Omental fat pad (tissue), 4 donors: Measurements from ENCODE around the gene TNFRSF21. TPM values are rescaled to one million over a fixed set of nuclear protein-coding genes. Genes with fewer than 3 reads are reported as not detected.
"Not testable (repeated sequence)": the region's sequence is repeated elsewhere in the genome, so short reads cannot be mapped to it uniquely, and the experiment has no call there.

Source experiments
- ATAC-seq: fragments of 150-250 bp; one replicate; pipeline ENCODE4 v1.9.1; 2016; ENCODE audit warnings: mild to moderate bottlenecking, moderate library complexity; ENCODE audit not compliant: low FRiP score
- DNase-seq: peaks from one replicate; pipeline ENCODE4 v3.0.0-alpha.2; 2019; ENCODE audit warnings: low spot score
- total RNA-seq, 4 donors: library from RNA; depleted of rRNA; stranded (reverse); fragments of >200 nt; gene quantifications; one replicate each; pipeline ENCODE4 v1.1.0, GENCODE V29; 2016
- TF ChIP-seq, protein P1 (sequence below), 3 donors: fragments of 450-650 bp; IDR thresholded peaks; one replicate each; pipeline ENCODE4 v1.5.1; 2016 to 2017; ENCODE audit warnings: antibody characterized with exemption in 3 of 3, mild to moderate bottlenecking in 3 of 3, moderate library complexity in 2 of 3

TNFRSF21 gene
- total RNA-seq, 4 donors from 2014 or later, result 43.3 to 72.4 (median 64.9) TPM

DNA sequence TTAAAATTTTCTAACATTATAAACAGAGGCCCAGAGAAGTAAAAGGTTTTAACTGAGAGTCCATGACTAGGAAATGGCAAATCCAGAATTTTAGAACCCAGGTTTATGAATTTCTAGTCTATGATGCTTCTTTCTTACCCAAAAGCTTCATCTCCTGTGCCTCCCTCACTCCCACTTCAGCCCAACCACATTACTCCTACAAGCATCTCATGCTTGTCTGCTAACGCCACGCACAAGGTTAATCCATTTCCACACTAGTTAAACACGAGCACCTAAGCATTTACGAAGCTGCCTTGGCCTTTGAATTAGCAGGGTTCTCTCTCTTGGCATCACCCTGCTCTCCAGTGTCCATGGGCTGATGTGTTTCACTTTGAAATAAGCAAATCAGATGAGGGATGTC is 32.0 kb downstream of the TNFRSF21 start:
- DNase-seq, result no peak
- TF ChIP-seq, protein P1, sequence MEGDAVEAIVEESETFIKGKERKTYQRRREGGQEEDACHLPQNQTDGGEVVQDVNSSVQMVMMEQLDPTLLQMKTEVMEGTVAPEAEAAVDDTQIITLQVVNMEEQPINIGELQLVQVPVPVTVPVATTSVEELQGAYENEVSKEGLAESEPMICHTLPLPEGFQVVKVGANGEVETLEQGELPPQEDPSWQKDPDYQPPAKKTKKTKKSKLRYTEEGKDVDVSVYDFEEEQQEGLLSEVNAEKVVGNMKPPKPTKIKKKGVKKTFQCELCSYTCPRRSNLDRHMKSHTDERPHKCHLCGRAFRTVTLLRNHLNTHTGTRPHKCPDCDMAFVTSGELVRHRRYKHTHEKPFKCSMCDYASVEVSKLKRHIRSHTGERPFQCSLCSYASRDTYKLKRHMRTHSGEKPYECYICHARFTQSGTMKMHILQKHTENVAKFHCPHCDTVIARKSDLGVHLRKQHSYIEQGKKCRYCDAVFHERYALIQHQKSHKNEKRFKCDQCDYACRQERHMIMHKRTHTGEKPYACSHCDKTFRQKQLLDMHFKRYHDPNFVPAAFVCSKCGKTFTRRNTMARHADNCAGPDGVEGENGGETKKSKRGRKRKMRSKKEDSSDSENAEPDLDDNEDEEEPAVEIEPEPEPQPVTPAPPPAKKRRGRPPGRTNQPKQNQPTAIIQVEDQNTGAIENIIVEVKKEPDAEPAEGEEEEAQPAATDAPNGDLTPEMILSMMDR (IDR thresholded peaks at IDR 0.05), result no peak
- no peak for ATAC-seq

DNA sequence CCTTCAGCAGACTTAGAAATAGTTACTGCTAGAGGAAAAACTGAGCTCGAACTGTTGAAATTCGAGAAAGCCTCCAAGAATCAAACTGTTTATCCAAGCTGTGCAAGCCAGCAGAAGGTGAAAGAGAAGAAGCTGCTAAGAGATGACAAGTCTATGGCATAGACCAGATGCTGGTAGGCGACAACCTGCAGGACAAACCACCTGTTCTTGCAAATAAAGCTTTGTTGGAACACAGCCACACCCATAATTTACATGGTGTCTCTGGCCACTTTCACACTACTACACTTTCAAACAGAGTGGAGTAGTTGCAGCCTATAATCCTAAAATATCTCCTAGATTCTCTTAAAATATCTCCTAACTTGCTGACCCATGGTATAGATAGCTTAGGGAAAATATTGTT is 33.3 kb downstream of the TNFRSF21 start:
- no peak for ATAC-seq
- TF ChIP-seq, protein P1 (IDR thresholded peaks at IDR 0.05), result no peak

DNA sequence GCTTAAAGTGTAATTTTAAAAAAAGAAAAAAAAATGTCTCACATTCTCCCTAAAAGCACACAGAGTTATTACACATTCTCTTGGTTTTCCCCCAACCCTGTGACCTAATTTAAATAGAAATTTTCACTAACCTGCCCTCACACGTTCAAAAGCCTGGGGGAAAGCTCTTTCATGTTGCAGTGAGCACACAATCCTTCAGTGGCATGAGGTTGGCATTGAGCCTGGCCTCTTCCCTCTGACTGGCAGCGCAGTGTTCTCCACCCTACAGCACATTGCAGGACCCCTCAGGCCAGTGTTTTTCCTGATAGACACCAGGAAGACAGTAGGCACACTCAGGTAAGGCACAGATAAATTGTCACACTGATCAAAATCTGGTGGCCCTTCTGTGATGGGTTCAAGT is 34.1 kb downstream of the TNFRSF21 start:
- ATAC-seq (no peak), DNase-seq (no peak)
- TF ChIP-seq, protein P1 (IDR thresholded peaks at IDR 0.05), result no peak

More for the DNA sequence above, 33.3 kb downstream of the TNFRSF21 start:
- DNase-seq, result no peak

DNA sequence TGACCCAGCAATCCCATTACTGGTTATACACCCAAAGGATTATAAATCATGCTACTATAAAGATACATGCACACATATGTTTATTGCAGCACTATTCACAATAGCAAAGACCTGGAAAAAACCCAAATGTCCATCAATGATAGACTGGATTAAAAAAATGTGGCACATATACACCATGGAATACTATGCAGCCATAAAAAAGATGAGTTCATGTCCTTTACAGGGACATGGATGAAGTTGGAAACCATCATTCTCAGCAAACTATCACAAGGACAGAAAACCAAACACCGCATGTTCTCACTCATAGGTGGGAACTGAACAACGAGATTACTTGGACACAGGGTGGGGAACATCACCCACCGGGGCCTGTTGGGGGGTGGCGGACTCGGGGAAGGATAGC is 34.6 kb downstream of the TNFRSF21 start:
- DNase-seq, ATAC-seq: not testable (repeated sequence)

DNA sequence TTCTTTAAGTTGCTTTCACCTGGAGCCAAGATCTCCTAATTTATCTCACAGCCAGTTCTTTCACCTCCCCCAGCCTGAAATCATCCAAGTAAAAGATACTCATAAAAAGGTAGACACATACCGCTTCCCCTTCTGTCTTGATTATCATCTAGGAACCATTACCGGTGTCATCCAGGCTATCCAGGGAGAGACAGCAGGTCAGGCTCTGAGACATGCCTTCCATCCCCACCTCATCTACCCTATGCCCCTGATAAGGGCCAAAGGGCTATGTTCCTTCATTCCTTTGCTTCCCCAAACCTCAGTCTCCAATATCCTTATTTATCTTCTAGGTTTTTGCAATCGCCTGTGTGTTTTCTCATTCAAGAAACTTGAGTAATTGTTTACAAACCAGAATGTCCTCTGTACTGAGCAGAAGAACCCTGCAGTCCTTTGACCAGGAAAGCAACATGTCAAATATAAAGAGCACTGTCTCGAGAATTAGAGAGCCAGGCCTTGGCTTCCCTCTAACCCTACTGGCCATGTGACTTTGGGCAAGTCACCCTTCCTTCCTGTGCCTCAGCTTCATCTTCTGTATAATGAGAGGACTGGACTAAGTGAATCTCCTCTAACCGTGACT is 41.0 kb downstream of the TNFRSF21 start:
- ATAC-seq, result no peak
- TF ChIP-seq, protein P1 (IDR thresholded peaks at IDR 0.05), result no peak
- no peak for DNase-seq

DNA sequence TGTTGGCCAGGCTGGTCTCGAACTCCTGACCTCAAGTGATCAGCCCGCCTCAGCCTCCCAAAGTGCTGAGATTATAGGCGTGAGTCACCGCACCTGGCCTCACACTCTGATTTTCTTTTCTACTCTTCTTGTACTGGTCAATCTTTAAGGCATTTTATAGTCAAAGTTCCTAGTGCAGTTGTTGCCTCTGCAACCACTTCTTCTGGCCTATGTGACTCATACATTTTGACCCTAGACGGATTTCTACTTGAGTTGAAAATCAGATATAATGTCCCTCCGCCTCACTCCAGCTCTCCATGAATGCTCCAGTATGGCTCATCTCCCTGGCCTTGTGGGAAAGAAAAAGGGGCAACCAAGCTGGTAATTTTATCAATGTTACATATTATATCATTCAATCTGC is 42.4 kb downstream of the TNFRSF21 start:
- DNase-seq (no peak), ATAC-seq (no peak)
- TF ChIP-seq, protein P1 (IDR thresholded peaks at IDR 0.05), result no peak

DNA sequence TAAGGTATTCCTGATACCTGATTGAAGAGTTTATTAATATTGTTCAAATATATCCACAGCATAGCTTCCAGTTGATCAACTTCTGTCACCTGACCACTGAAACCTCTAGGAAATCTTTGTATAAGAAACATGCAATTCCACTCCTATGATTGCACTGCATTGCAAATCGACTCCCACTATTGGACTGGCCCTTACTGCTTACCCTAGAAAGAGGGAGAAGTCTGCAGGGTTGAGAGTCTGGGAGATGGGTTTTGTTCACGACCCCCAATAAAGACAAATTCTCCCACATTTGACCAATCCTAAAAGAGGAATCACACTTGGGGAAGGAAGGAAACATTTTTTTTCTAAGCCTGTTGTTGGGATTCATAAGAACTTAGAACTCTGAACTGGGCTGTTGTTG is 43.7 kb downstream of the TNFRSF21 start:
- TF ChIP-seq, protein P1 (IDR thresholded peaks at IDR 0.05), result no peak
- ATAC-seq (no peak), DNase-seq (no peak)
